ENCODE measurements around the gene EVPL.
A peak's percentile ranks its signal among the peaks of the same experiment; 100 is the strongest.
"Not testable (repeated sequence)": the region's sequence is repeated elsewhere in the genome, so short reads cannot be mapped to it uniquely, and the experiment has no call there.

EVPL gene

DNA sequence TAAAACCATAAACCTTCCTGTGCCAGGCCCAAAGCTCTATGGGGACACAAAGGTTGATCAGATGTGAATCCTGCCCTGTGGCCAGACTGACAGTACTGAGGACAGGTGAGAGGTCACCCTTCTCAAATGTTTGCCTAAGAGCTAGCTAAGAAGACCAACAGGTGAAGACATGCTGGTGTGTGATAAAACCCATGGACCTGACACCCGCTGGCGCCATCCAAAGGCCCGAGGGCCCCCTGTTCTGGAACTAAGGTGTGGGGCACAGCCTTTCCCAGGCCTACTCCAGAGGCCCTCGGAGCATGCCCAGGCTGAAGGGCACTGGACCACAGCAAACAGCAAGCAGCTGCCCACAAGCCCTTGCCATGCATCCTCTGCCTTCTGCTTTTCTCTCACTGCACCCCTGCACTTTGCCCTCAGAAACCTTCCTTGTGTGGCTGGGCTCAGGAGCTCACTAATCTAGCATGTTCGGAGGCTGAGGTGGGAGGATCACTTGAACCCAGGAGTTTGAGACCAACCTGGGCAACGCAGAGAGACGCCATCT, 31.7 kb downstream of the EVPL start:
- no peak for DNase-seq

DNA sequence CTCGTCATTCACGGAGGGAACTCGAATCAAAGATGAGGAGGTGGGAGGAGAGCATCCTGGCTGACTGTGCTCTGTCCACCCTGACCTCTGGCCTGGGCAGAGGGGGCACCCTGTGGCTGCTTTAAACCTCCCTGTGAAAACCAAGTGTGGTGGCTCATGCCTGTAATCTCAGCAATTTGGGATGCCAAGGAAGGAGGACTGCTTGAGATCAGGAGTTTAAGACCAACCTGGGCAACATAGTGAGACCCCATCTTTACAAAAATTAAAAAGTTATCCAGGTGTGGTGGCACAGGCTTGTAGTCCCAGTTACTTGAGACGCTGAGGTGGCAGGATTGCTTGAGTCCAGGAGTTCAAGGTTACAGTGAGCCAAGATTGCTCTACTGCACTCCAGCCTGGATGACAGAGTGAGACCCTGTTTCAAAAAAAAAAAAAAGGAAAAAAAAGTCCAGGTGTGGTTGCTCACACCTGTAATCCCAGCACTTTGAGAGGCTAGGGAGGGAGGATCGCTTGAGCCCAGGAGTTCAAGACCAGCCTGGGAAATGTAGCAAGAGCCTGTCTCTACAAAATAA, 32.2 kb downstream of the EVPL start:
- no peak for DNase-seq

DNA sequence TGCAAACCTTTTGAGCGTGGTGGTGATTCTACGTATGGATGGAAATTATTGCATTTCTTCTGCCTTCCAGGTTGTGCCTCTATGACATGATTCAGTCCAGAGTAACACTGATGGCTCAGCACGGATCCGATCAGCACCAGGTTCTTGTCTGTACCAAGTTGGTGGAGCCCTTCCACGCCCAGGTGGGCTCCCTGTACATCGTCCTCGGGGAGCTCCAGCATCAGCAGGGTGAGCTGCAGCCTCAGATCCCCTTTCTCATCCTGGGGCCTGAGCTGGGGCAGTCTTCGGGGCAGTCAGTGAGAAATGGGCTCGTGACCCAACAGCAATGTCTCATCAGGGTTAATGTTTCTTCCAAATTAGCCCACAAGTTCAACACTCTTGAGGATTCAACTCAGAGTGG, 35.7 kb downstream of the EVPL start:
- DNase-seq, result no peak

DNA sequence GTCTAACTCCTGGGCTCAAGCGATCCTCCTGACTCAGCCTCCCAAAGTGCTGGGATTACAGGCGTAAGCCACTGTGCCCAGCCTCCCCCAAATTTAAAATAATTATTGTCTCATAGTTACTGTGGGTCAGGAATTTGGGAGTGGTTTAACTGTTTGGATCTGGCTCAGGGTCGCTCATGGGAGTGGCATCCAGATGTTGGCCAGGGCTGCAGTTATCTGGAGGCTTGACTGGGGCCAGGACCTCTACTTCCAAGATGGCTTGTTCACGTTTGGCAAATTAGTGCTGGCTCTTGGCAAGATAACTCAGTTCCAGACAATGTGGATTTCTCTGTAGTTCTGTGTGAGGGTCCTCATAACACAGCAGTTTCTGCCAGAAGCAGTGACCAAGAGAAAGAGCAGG, 40.1 kb downstream of the EVPL start:
- DNase-seq, result no peak

DNA sequence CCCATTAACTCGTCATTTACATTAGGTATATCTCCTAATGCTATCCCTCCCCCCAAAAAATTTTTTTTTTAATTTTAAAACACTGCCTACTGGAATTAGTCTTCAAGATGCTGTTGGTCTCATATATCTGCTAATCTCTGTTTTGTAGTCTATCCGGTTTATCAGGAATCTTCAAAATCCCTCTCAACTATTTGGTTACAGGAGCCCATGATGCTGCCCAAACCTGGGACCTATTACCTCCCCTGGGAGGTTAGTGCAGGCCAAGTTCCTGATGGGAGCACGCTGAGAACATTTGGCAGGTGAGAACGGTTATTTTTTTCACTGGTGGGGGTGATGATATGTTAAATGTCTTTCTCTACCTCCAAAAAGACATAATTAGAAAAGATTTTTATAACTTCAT, 41.1 kb downstream of the EVPL start:
- DNase-seq, result no peak

DNA sequence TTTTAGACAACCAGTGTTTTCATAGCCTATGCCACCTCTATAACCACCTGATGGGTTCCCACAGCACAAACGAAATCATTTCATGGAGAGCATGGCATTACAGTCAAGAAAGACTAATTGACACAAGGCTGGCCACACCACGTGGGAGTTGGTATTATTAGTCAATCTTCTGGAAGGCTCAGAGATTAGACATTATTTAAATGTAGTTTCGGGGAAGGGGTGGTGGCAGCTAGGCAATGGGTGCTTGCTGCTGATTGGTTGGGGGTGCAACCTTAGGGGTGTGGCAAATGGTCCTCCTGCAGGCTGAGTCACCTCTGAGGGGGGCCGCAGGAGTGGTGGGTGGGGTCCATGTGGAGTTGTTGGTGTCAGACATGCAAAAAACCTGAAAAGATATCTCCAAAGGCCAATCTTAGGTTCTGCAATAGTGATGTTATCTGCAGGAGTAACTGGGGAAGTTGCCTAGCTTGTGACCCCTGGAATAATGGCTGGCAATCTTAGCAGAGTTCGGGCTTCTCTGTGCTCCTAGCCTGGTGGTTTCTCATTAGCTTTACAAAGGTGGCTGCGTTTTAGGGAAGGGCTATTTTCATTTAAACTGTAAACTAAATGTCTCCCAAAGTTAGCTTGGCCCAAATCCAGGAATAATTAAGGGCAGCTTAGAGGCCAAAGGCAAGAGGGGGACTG, 43.5 kb downstream of the EVPL start:
- DNase-seq, result no peak

DNA sequence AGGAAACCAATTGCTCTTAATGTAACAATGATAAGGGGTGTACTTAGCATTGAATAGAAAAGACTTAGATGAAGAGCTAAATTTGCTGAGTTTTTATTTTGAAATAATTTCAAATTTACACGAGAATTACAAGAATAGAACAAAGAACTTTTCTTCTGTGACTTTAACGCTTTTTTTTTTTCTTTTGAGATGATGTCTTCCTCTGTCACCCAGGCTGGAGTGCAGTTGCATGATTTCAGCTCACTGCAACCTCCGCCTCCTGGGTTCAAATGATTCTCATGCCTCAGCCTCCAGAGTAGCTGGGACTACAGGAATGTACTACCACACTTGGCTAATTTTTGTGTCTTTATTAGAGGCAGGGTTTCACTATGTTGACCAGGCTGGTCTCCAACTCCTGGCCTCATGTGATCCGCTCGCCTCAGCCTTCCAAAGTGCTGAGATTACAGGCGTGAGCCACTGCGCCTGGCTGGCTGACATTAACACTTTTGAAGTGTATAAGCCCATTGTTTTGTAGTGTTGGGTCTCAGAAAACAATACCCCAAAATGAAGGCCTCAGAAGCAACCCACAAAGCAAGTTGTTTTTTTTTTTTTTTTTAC, 46.0 kb downstream of the EVPL start:
- DNase-seq, result no peak

DNA sequence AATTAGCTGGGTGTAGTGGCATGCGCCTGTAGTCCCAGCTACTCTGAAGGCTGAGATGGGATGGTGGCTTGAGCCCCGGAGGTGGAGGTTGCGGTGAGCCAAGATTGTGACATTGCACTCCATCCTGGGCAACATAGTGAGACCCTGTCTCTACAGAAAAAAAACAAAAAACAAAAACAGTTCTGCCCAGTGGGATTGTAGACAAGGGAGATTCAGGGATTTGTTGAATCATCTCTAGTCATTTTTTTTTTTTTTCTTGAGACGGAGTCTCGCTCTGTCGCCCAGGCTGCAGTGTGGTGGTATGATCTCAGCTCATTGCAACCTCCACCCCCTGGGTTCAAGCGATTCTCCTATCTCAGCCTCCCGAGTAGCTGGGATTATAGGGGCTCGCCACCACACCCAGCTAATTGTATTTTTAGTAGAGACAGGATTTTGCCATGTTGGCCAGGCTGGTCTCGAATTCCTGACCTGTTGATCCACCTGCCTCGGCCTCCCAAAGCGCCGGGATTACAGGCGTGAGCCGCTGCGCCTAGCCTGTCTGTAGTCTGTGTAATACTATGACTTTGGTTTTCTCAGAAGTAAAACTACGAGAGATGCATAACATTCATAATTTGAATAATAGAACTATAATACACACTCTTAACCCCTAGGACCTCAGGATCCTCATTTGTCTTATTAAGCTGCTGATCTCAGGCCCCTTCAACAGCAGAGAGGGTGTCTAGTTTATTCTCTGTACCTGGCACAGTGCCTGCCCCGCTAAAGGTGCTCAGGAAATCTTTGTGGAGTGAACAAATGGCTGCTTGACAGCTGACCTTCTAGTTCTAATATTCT, 46.7 kb downstream of the EVPL start:
- DNase-seq, result no peak

DNA sequence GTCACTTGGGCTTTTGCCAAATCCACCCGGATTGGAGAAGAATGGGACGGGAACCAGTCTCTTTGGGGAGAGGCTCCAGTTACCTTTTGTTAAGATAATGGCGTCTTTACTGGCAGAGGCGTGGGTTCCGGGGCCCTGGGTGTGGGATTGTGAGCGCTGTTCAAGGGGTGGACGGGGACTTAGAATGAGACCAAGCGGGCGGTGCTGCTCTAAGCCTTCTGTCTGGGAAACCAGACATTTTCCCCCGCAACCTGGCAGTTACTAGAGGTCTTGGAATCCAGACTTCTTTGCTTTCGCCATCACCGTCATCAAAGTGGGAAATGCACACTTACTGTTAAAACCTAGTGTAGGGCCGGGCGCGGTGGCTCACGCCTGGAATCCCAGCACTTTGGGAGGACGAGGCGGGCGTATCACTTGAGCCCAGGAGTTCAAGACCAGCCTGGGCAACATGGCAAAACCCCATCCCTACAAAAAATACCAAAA, 47.4 kb downstream of the EVPL start:
- DNase-seq, result no peak

DNA sequence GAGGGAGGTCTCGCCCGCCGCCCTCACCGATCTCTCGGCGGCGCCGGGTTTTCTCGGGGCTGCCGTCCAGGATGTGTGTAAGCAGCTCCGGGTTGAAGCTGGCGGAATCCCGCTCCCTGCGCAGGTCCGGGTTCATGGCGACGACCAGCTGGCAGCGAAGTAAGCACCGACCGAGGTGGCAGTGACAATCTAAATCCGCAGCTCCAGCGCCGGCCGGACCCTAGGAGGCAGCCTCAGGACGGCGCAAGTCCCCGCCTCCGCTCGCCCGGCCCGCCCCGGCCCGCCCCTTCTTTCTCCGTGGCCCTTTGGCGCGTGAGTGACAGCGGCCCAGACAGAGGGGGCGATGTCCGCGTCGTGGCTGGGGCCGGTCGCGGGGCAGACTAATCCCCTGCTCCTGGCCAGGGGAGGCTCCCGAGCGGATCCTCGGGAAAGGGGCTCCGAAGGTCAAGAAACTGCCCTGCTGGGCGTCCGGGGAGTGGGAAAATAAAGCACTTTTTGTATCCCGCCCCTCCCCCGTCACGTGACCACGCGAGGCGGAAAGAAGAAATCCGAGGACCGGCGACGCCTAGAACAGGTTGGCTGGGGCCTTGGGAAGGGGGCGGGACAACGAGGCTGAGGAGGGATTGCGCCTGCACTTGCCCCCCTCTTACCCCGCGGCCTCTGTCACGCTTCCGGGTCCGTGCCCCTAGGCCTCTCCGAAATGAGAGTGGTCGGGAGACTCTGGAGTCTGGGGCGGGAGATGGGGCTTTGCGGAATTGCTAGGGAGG, 48.0 kb downstream of the EVPL start, which contains the start of the genes ACOX1 and TEN1:
Gene ACOX1 (minus strand): TSS at position 229 of the 767 bp plus-strand sequence. CDS start 93 bp downstream, at position 136.
Gene TEN1 (plus strand): TSS at position 303 of the 767 bp plus-strand sequence. CDS start 6,953 bp downstream, outside the sequence.
- peak; percentile 95 for DNase-seq

DNA sequence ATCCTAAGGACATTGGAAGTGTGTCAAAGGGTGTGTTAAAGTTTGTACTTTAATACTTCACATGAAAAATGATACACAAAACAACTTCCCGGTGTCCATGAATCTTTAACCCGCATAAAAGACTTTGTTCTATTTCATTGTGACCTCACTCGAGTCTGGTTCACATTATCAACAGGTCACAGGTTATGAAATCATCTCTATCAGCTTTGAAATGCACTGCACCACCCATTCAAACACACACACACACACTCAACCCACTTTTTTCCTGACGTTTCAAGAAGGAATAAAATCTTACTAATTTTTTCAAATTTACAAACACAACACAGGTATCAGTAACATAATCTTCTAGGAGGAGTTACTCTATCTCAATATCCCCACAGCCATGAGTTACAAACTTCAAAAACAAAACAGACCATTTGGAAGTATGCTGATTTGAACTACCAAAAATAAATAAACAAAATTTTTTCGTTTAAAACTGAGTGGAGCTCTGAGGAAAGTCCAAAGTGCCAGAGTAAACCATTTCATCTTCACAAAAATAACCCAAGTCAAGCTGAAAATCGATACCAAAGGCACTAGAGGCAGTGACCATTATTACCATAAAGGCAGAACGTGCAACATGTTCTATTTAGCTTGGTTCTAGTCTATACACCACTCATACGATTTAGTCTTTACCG, 50.8 kb downstream of the EVPL start:
- DNase-seq, result no peak

DNA sequence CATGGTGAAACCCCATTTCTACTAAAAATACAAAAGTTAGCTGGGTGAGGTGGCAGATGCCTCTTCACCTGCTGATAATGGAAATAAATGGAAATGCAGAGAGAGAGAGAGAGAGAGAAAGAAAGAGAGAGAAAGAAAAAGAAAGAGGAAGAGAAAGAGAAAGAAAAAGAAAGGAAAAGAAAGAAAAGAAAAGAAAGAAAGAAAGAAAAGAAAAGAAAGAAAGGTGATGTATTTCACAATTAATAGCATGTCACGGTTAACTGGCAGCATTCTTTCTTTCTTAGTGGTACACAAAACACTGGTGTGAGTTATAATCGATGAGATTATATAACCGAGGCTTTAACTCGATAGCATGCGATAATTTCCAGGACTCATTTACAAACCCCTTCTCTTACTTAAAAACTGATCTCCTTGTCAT, 51.3 kb downstream of the EVPL start:
- no peak for DNase-seq

DNA sequence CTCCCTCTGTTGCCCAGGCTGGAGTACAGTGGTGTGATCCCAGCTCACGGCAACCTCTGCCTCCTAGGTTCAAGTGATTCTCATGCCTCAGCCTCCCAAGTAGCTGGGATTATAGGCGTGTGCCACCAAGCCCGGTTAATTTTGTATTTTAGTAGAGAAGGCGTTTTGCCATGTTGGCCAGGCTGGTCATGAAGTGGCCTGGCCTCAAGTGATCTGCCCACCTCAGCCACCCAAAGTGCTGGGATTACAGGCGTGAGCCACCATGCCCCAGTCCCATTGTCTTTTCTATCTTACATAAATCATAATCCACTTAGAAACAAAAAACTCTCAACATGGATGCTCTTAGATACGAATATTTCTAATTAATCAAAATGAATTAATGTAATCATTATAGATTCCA, 51.9 kb downstream of the EVPL start:
- DNase-seq, result not testable (repeated sequence)

DNA sequence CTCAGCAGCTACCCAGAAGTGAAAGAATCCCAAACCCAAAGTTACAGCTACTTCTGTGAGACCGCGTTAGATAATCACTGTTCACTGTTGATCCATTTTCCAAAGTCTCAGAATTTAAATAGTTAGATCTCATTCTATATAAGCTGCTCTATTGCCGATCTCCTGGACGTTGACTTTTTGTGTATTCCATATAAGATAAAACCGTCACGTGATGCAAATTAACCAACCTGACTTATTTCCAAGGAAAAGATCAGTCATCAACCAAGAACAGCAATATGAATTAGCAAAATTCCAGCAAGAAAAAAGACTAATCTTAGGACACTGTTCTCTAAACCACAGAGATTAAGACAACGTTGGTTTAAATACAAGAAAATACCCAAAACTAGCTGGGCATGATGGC, 56.5 kb downstream of the EVPL start:
- no peak for DNase-seq

DNA sequence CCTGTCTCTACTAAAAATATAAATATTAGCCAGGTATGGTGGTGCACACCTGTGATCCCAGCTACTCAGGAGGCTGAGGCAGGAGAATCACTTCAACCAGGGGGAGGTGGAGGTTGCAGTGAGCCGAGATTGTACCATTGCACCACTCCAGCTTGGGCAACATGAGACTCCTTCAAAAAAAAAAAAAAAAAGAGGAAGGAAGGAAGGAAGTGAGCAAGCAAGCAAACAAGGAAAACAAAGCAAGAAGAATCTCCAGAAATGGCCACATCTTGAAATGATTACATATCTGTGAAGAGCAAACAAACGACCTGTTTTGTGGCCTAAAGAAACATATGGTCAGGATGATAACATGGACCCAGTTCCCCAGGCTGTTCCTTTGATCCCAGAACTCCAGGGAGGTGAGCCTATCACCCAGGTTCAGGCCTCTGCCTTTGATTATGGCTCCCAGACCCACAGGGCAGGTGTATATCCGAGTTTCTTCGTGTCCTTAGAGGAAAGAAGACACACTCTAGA, 57.0 kb downstream of the EVPL start:
- DNase-seq, result no peak

DNA sequence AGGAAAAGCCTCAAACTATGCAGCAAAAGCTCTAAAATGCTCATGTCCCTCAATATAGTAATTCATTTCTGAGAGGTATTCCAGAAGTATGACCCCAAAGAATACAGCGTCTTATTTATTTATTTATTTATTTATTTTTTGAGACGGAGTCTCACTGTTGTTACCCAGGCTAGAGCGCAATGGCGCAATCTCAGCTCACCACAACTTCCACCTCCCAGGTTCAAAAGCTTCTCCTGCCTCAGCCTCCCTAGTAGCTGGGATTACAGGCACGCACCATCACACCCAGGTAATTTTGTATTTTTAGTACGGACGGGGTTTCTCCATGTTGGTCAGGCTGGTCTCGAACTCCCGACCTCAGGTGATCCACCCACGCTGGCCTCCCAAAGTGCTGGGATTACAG, 58.1 kb downstream of the EVPL start:
- not testable (repeated sequence) for DNase-seq

DNA sequence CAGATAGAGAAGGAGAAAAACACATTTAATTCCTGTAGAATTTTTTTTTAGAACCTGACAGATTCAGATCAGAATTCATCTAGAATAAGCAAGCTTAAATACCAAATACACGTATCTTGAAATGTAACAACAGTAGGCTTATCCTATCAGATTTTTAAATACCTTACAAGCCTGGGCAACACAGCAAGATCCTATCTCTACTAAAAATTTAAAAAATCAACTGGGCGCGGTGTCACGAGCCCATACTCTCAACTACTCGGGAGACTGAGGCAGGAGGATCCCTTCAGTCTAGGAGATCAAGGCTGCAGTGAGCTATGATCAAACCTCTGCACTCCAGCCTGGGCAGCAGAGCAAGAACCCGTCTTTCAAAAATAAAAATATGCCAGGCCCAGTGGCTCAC, 61.6 kb downstream of the EVPL start:
- DNase-seq, result no peak

DNA sequence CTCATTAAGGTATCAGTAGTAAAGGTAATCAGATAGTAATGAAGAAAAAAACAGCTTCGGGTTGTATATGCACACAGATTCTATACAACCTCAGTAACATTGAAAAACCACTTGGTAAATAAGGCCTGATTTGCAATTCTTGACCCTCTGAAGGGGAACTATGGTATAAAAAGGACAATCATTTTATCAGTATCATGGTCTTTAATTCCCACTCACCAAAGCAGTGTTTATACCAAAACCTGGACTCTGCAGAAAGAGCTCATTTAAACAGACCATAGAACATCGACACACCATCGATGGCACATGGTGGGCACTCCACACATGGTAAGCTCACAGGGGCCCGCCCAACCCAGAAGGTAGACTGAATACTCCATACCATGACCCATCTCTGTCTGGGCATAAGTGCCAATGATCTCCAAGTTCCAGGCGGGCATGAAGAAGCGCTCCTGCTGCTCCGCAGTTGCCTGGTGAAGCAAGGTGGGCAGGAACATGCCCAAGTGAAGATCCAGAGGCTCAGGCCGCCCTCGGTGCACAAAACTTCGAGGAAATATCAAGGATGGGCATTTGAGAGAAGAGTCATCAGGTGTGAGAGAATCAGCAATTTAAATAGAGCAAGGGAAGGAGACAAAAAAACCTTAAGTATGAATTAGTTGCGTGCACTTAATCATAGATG, 67.1 kb downstream of the EVPL start:
- no peak for DNase-seq

DNA sequence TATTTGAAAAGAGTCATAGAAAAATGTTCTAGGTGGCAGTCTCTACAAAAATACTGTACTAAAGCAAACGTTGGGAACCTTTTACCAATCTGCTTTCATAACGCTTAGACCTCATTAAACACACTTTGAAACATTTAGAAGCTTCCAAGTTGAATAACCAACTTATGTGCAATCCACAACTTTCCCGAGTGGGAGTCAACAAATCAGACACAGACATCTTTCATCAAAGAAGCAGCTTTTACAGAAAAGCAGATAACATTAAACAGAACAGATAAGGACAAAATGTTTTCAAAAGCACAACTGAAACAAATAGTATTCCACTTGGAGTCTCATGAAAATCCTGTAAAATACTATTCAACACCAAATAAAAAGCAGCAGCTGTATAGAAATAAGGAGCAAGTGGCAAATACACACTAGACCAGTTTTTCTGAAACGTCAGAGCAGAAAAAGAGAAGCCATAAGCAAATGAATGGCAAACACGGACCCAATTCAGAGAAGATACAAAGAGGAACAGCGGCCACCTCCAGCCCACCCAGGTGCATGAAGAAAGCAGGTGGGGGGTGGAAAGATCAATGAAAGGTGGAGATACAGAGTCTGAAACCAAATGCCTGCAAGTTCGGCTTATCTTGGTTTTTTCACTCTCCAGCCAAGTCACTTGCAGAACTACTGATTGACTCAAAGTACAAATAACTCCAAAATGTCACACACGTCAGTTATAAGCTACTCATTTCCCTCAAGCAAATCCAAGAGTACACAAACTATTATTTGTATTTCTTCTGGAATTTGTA, 67.9 kb downstream of the EVPL start:
- DNase-seq, result no peak
